ENCODE data around the gene FBXO46.

The FBXO46 gene

GRCh38 chr19:45767881-45768654 lies 37.4 kb upstream of the FBXO46 start:
- H3K36me3 Mint-ChIP-seq (ENCODE audit: low read depth), result peaks cover 7% of the 10 kb centered on the region
- H3K4me1 Mint-ChIP-seq, result peaks cover 18% of the 10 kb centered on the region
- H3K27me3 Mint-ChIP-seq (ENCODE audit: low read depth), result no peaks in the 10 kb centered on the region
- no peak for TF ChIP-seq CTCF (IDR thresholded peaks at IDR 0.05; ENCODE audit: unreplicated experiment in 3 of 3)
- H3K9me3 Mint-ChIP-seq, result no peaks in the 10 kb centered on the region
- H3K27ac Mint-ChIP-seq, result peak overlapping the region; percentile 91 to 99 (median 96)
- H3K4me3 Mint-ChIP-seq, result peak overlapping the region; percentile 89 to 98 (median 96)

GRCh38 chr19:45767410-45767880 lies 36.7 kb upstream of the FBXO46 start:
- Mint-ChIP-seq H3K4me1 (peaks cover 15% of the 10 kb centered on the region), H3K9me3 (no peaks in the 10 kb centered on the region)

GRCh38 chr19:45766869-45767346 lies 36.2 kb upstream of the FBXO46 start:
- no peaks in the 10 kb centered on the region for H3K36me3 Mint-ChIP-seq (ENCODE audit: low read depth)
- peak overlapping the region; percentile 96 to 98 (median 97) for H3K27ac Mint-ChIP-seq
- H3K27me3 Mint-ChIP-seq (ENCODE audit: low read depth), result peaks cover 4% of the 10 kb centered on the region
- peaks cover 10% of the 10 kb centered on the region for H3K4me1 Mint-ChIP-seq
- H3K9me3 Mint-ChIP-seq, result no peaks in the 10 kb centered on the region
- no peak for TF ChIP-seq CTCF (IDR thresholded peaks at IDR 0.05; ENCODE audit: unreplicated experiment in 3 of 3)
- peak overlapping the region; percentile 89 to 98 (median 96) for H3K4me3 Mint-ChIP-seq

More at GRCh38 chr19:45767410-45767880, 36.7 kb upstream of the FBXO46 start:
- no peak for TF ChIP-seq CTCF (IDR thresholded peaks at IDR 0.05; ENCODE audit: unreplicated experiment in 3 of 3)
- Mint-ChIP-seq H3K4me3 (peak overlapping the region; percentile 89 to 98 (median 96)), H3K27me3 (ENCODE audit: low read depth) (no peaks in the 10 kb centered on the region), H3K36me3 (ENCODE audit: low read depth) (peaks cover 5% of the 10 kb centered on the region), H3K27ac (peak overlapping the region; percentile 96 to 98 (median 97))

- Mint-ChIP-seq H3K27ac (no peak overlapping the region), H3K4me1 (peaks cover 10% of the 10 kb centered on the region), H3K36me3 (ENCODE audit: low read depth) (no peaks in the 10 kb centered on the region), H3K9me3 (no peaks in the 10 kb centered on the region), H3K4me3 (peak overlapping the region; percentile 43 to 98 (median 89)), H3K27me3 (ENCODE audit: low read depth) (peaks cover 4% of the 10 kb centered on the region)
- no peak for TF ChIP-seq CTCF (IDR thresholded peaks at IDR 0.05; ENCODE audit: unreplicated experiment in 3 of 3)
Observed at GRCh38 chr19:45766296-45766868, 35.7 kb upstream of the FBXO46 start.

GRCh38 chr19:45765702-45766295 lies 35.1 kb upstream of the FBXO46 start:
- Mint-ChIP-seq H3K27ac (peak overlapping the region in 2 of 3 experiments; percentile 82 to 84), H3K36me3 (ENCODE audit: low read depth) (no peaks in the 10 kb centered on the region), H3K9me3 (no peaks in the 10 kb centered on the region), H3K4me3 (peak overlapping the region; percentile 72 to 79 (median 79)), H3K27me3 (ENCODE audit: low read depth) (peaks cover 4% of the 10 kb centered on the region), H3K4me1 (peaks cover 10% of the 10 kb centered on the region)
- no peak for TF ChIP-seq CTCF (IDR thresholded peaks at IDR 0.05; ENCODE audit: unreplicated experiment in 3 of 3)
